22Rv1 (cell line): Measurements from ENCODE around the gene TGFB2.

Source experiments
- H3K27ac ChIP-seq: fragments of 450-650 bp; 2 replicates; pipeline ENCODE4 v1.5.1; 2017
- CTCF ChIP-seq: fragments of 450-650 bp; IDR thresholded peaks from 2 replicates; pipeline ENCODE4 v1.5.1; 2017; ENCODE audit warnings: mild to moderate bottlenecking
- ZFX ChIP-seq: fragments of 450-650 bp; IDR thresholded peaks from 2 replicates; pipeline ENCODE4 v1.6.1; 2017; ENCODE audit warnings: antibody characterized with exemption, borderline replicate concordance

Gene TGFB2

GRCh38 chr1:218362418-218363076, 17.4 kb downstream of the TGFB2 start:
- TF ChIP-seq ZFX (no peak), CTCF (no peak)
- H3K27ac ChIP-seq: no peak overlapping the region

GRCh38 chr1:218363141-218363540, 18.0 kb downstream of the TGFB2 start:
- H3K27ac ChIP-seq: no peak overlapping the region
- no peak for TF ChIP-seq ZFX
- TF ChIP-seq CTCF: no peak

GRCh38 chr1:218364028-218364710, 19.0 kb downstream of the TGFB2 start:
- no peak overlapping the region for H3K27ac ChIP-seq
- TF ChIP-seq ZFX: no peak
- no peak for TF ChIP-seq CTCF

GRCh38 chr1:218365226-218365999, 20.3 kb downstream of the TGFB2 start:
- TF ChIP-seq ZFX: no peak
- no peak for TF ChIP-seq CTCF
- no peak overlapping the region for H3K27ac ChIP-seq

- no peak overlapping the region for H3K27ac ChIP-seq
- TF ChIP-seq ZFX (no peak), CTCF (no peak)
These were observed 21.4 kb downstream of the TGFB2 start for GRCh38 chr1:218366322-218367052.

GRCh38 chr1:218367118-218367517, 22.0 kb downstream of the TGFB2 start:
- no peak overlapping the region for H3K27ac ChIP-seq
- TF ChIP-seq CTCF: no peak
- no peak for TF ChIP-seq ZFX
